OCI-LY3 (cell line): ENCODE data around the gene NXN.

Experiments
- H2AFZ ChIP-seq: fragments of 200-600, 300-600 bp; shearing (Covaris generic); 2 replicates; pipeline ENCODE4 v1.6.0; 2014; ENCODE audit warnings: antibody characterized with exemption, low read depth, low read length
- H3K27ac ChIP-seq: fragments of 200-600, 300-600 bp; sonication (generic); 2 replicates; pipeline ENCODE4 v1.5.1; 2014; ENCODE audit warnings: mild to moderate bottlenecking, low read length, moderate library complexity, mixed read lengths
- H3K27me3 ChIP-seq: fragments of 200-600, 300-600 bp; sonication (generic); 2 replicates; pipeline ENCODE4 v1.6.1; 2014; ENCODE audit warnings: low read depth, low read length, mixed read lengths
- H3K36me3 ChIP-seq: fragments of 200-600, 300-600 bp; sonication (generic); replicated peaks from 2 replicates; pipeline ENCODE3; 2014; ENCODE audit warnings: low read depth, low read length, mixed read lengths
- H3K4me1 ChIP-seq: fragments of 300-600, 200-600 bp; sonication (generic); 2 replicates; pipeline ENCODE4 v1.6.1; 2014; ENCODE audit warnings: low read length, mixed read lengths
- H3K4me2 ChIP-seq: fragments of 200-600, 300-600 bp; sonication (generic); 2 replicates; pipeline ENCODE4 v1.6.1; 2014; ENCODE audit warnings: low read length, mixed read lengths
- H3K4me3 ChIP-seq: fragments of 300-600, 200-600 bp; sonication (generic); 2 replicates; pipeline ENCODE4 v1.5.1; 2014; ENCODE audit warnings: antibody characterized with exemption, mild to moderate bottlenecking, low read length, moderate library complexity
- H3K79me2 ChIP-seq: fragments of 300-600, 200-600 bp; shearing (Covaris generic); 2 replicates; pipeline ENCODE4 v1.6.1; 2014; ENCODE audit warnings: mild to moderate bottlenecking, low read length, mixed read lengths
- H3K9ac ChIP-seq: fragments of 300-600, 200-600 bp; shearing (Covaris generic); 2 replicates; pipeline ENCODE4 v1.6.0; 2014; ENCODE audit warnings: mild to moderate bottlenecking, low read length, moderate library complexity
- H3K9me3 ChIP-seq: fragments of 200-600, 300-600 bp; shearing (Covaris generic); 2 replicates; pipeline ENCODE4 v1.6.1; 2014; ENCODE audit warnings: low read length, mixed read lengths; ENCODE audit not compliant: insufficient read depth
- H4K20me1 ChIP-seq: fragments of 200-600, 300-600 bp; sonication (generic); 2 replicates; pipeline ENCODE4 v1.6.1; 2016; ENCODE audit warnings: low read length, mixed read lengths; ENCODE audit not compliant: insufficient read depth
- EZH2phosphoT487 ChIP-seq: fragments of 200-600 bp; shearing (Covaris generic); IDR thresholded peaks from 2 replicates; pipeline ENCODE4 v1.6.1; 2018; ENCODE audit warnings: antibody characterized with exemption, mixed run types, low read depth
- TF ChIP-seq, protein P1 (sequence below): fragments of 200-600, 300-600 bp; sonication (generic); IDR thresholded peaks from 2 replicates; pipeline ENCODE4 v1.5.1; 2014; ENCODE audit warnings: antibody characterized with exemption, low read length, low read depth

NXN gene

DNA sequence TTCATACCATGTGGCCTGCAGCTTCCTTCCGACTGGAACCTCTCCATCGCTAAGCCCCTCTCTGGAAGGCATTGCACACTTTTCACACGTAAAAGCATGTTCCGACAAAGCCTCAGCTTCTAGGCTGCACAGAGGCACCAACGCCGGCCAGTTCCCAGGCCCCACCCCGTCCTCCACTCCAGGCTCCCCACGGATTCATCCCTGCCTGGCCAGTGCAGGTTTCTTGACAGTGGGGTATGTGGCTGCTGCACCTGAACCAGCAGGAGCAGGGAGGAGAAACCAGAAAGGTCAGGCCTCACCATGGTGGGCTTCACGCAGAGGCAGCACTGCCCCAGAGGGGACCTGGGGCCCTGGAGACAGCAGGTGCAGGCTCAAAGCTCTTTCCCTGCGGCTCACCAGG, 31.6 kb upstream of the NXN start:
- Histone ChIP-seq H3K79me2 (no peaks in the 10 kb centered on the region), H3K9me3 (no peaks in the 10 kb centered on the region), H3K9ac (no peak overlapping the region), H3K4me1 (no peaks in the 10 kb centered on the region), H2AFZ (no peak overlapping the region), H3K27me3 (no peaks in the 10 kb centered on the region), H3K4me2 (no peak overlapping the region), H4K20me1 (no peaks in the 10 kb centered on the region), H3K4me3 (no peak overlapping the region), H3K27ac (no peak overlapping the region), H3K36me3 (no peaks in the 10 kb centered on the region)
- no peak for TF ChIP-seq EZH2phosphoT487
- TF ChIP-seq, protein P1, sequence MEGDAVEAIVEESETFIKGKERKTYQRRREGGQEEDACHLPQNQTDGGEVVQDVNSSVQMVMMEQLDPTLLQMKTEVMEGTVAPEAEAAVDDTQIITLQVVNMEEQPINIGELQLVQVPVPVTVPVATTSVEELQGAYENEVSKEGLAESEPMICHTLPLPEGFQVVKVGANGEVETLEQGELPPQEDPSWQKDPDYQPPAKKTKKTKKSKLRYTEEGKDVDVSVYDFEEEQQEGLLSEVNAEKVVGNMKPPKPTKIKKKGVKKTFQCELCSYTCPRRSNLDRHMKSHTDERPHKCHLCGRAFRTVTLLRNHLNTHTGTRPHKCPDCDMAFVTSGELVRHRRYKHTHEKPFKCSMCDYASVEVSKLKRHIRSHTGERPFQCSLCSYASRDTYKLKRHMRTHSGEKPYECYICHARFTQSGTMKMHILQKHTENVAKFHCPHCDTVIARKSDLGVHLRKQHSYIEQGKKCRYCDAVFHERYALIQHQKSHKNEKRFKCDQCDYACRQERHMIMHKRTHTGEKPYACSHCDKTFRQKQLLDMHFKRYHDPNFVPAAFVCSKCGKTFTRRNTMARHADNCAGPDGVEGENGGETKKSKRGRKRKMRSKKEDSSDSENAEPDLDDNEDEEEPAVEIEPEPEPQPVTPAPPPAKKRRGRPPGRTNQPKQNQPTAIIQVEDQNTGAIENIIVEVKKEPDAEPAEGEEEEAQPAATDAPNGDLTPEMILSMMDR = no peak

DNA sequence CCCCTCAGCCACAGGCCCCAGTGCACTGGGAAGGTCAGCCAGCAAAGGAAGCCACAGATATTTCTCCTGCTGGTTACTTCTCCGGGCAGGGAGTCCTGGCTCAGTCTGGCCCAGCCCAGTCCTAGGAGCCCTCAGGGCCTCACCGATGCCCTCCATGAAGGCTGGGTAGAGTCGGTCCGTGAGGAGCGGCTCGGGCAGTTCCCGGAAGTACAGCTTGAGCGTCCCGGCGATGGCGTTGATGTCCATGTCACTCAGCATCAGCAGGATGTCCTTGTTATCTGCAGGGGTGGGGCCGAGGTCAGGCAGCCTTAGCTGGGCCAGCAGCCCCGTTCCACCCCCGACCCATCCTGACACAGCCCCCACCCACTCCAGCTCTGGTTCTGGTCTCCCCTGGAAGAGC, 31.0 kb upstream of the NXN start:
- no peak overlapping the region for H3K27ac ChIP-seq
- no peaks in the 10 kb centered on the region for H3K4me1 ChIP-seq
- no peaks in the 10 kb centered on the region for H4K20me1 ChIP-seq
- no peak overlapping the region for H3K4me3 ChIP-seq
- H3K4me2 ChIP-seq = no peak overlapping the region
- no peaks in the 10 kb centered on the region for H3K27me3 ChIP-seq
- no peaks in the 10 kb centered on the region for H3K79me2 ChIP-seq
- no peaks in the 10 kb centered on the region for H3K9me3 ChIP-seq
- H3K9ac ChIP-seq = no peak overlapping the region
- no peak overlapping the region for H2AFZ ChIP-seq
- TF ChIP-seq EZH2phosphoT487 = no peak
- TF ChIP-seq, protein P1 = no peak
- H3K36me3 ChIP-seq = no peaks in the 10 kb centered on the region

DNA sequence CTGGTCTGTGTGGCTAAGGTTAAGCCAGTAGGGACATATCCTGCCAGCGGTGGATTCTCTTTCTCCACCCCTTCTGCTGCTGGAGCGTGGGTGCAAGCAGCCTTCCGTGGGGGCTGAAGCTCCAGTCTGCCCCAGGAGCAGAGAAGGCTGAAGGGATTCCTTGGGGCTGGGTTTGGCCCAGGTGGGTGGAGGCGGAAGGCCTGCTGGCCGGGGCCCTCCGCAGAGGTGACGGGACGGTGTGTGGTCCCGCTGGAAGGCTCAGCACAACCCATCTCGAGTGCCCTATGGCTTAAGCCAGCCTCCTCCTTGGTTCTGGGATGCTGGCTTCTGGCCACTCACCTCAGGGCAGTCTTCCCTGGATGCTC, 30.5 kb upstream of the NXN start:
- Histone ChIP-seq H3K79me2 (no peaks in the 10 kb centered on the region), H3K4me1 (no peaks in the 10 kb centered on the region), H3K27me3 (no peaks in the 10 kb centered on the region)

DNA sequence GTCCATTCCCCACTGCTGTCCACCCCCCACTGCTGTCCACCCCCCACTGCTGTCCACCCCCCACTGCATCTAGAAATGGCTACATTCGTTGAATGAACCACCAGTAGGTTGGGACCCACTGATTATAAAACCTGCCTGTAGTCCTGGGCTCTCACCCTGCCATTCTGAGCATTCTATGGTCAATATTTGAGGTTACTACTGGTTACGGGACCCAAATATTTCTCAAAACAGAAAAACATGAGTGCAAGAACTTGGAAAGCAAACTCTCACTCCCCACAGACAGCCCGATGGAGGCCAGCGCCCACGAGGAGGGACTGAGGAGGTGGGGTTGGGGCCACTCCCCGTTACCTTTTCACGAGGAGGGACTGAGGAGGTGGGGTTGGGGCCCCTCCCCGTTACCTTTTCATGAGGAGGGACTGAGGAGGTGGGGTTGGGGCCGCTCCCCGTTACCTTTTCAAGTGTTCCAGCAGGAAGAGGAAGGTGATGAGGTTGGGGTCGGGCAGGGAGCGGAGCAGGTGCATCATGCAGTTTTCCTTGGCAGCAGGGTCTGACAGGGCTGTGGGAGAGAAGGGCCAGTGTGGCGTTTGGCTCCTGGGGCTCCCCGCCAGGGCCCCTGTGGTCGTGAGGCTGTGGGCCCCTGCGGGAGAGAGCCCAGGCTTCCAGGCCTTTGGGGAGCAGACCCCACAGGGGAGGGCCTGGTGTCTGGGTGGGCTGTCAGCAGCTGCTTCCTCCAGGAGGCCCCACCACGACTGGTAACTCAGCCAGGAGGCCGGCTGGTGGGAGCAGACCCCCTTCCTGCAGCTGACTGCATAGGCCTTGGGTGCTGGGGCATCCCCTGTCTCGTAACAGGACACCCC, 29.9 kb upstream of the NXN start:
- no peak overlapping the region for H3K4me3 ChIP-seq
- no peaks in the 10 kb centered on the region for H4K20me1 ChIP-seq
- H3K27me3 ChIP-seq = no peaks in the 10 kb centered on the region
- no peaks in the 10 kb centered on the region for H3K4me1 ChIP-seq
- TF ChIP-seq EZH2phosphoT487 = no peak
- TF ChIP-seq, protein P1 = no peak
- no peak overlapping the region for H3K4me2 ChIP-seq
- H3K9ac ChIP-seq = no peak overlapping the region
- H3K27ac ChIP-seq = no peak overlapping the region
- no peak overlapping the region for H2AFZ ChIP-seq
- H3K36me3 ChIP-seq = no peaks in the 10 kb centered on the region
- no peaks in the 10 kb centered on the region for H3K9me3 ChIP-seq
- H3K79me2 ChIP-seq = no peaks in the 10 kb centered on the region

More for the DNA sequence above, 30.5 kb upstream of the NXN start:
- Histone ChIP-seq H3K4me2 (no peak overlapping the region), H4K20me1 (no peaks in the 10 kb centered on the region), H3K9ac (no peak overlapping the region), H3K36me3 (no peaks in the 10 kb centered on the region), H2AFZ (no peak overlapping the region), H3K9me3 (no peaks in the 10 kb centered on the region), H3K4me3 (no peak overlapping the region), H3K27ac (no peak overlapping the region)
- TF ChIP-seq, protein P1 = no peak
- TF ChIP-seq EZH2phosphoT487 = no peak
